ENCODE measurements around the gene RTL9. TPM values are rescaled to one million over a fixed set of nuclear protein-coding genes. Genes with fewer than 3 reads are reported as not detected.

Gene RTL9
- polyA plus RNA-seq, 1 donor: 0.31 TPM

GRCh38 chrX:110341189-110342035, 17.2 kb upstream of the RTL9 start:
- Histone ChIP-seq H3K27ac (ENCODE audit: low read length) (no peak overlapping the region), H3K36me3 (ENCODE audit: control insufficient read depth, insufficient read depth, low read length) (no peaks in the 10 kb centered on the region), H3K27me3 (ENCODE audit: control insufficient read depth, insufficient read depth, low read length) (no peaks in the 10 kb centered on the region), H3K4me3 (ENCODE audit: low read length) (no peak overlapping the region), H3K4me1 (ENCODE audit: control insufficient read depth, insufficient read depth, low read length) (no peaks in the 10 kb centered on the region), H3K9me3 (ENCODE audit: control insufficient read depth, low read depth, low read length) (no peaks in the 10 kb centered on the region)
- WGBS (ENCODE audit: insufficient coverage, low lambda C conversion rate): no CpG with 5 or more reads among the region's 11 CpGs
- DNase-seq: no peak

DNA sequence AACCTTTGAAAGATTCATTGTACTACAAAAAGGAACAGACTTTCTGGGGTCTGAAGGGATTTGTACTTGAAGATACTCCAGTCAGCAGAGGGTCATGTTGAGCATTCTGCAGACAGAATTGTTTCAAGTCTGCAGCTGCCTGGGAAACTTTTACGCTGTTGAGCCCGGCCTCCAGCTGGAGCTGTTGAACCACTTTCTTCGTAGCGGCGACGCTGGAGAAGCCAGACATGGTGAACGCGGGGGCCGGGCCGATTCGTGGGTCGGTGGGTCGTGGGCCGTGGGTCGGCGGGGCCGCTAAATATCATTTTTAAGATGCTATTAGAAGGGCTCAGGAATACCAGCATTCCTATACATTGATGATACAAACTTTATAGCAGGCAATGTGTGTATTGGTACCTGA, 12.0 kb upstream of the RTL9 start:
- Histone ChIP-seq H3K9me3 (ENCODE audit: control insufficient read depth, low read depth, low read length) (no peaks in the 10 kb centered on the region), H3K4me1 (ENCODE audit: control insufficient read depth, insufficient read depth, low read length) (no peaks in the 10 kb centered on the region), H3K27ac (ENCODE audit: low read length) (no peak overlapping the region), H3K4me3 (ENCODE audit: low read length) (no peak overlapping the region), H3K36me3 (ENCODE audit: control insufficient read depth, insufficient read depth, low read length) (no peaks in the 10 kb centered on the region), H3K27me3 (ENCODE audit: control insufficient read depth, insufficient read depth, low read length) (no peaks in the 10 kb centered on the region)
- no CpG with 5 or more reads among the region's 17 CpGs for WGBS (ENCODE audit: insufficient coverage, low lambda C conversion rate)
- no peak for DNase-seq

DNA sequence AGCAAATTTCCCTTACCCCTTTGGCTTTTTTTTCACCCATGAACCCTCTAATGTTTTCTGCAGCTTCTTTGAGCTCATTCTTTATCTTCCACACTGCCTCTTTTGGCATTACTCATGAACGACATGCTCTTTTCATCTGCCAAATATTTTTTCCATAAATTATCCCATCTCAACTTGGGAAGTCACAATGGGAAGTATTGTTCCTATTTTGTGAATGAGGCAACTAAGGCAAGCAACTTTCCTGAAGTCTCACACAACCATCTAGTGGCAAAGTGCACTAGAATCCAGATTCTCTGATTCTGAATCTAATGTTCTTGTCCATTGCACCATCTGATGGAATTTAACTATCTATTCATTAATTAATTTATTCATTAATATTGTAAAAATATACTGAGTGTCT, 625 bp downstream of the RTL9 start:
- no peaks in the 10 kb centered on the region for H3K36me3 ChIP-seq (ENCODE audit: control insufficient read depth, insufficient read depth, low read length)
- DNase-seq: no peak
- H3K4me1 ChIP-seq (ENCODE audit: control insufficient read depth, insufficient read depth, low read length): no peaks in the 10 kb centered on the region
- H3K9me3 ChIP-seq (ENCODE audit: control insufficient read depth, low read depth, low read length): no peaks in the 10 kb centered on the region
- H3K27me3 ChIP-seq (ENCODE audit: control insufficient read depth, insufficient read depth, low read length): no peaks in the 10 kb centered on the region
- no peak overlapping the region for H3K27ac ChIP-seq (ENCODE audit: low read length)
- 83% methylated on average over 1 of the region's 1 CpG for WGBS (ENCODE audit: insufficient coverage, low lambda C conversion rate)
- no peak overlapping the region for H3K4me3 ChIP-seq (ENCODE audit: low read length)

DNA sequence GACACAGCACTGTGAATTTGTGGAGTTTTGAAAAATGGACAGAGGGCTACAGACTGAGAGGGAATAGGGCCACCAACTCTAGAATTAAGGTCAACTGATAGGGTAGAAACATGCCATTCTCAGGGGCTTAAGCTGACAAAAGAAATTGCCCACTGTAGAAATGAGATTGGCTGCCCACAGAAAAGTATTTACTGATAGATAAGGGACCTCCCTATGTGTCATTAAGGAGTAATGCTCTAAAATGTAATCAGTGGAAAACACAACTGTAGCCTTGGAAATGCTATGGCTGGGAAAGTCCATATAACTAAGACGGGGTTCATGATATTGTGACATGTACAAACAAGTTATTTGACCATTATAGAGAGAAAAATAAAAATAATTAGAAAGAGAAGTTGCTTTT, 4.6 kb downstream of the RTL9 start:
- no peaks in the 10 kb centered on the region for H3K36me3 ChIP-seq (ENCODE audit: control insufficient read depth, insufficient read depth, low read length)
- no peaks in the 10 kb centered on the region for H3K9me3 ChIP-seq (ENCODE audit: control insufficient read depth, low read depth, low read length)
- no peak for DNase-seq
- no peaks in the 10 kb centered on the region for H3K4me1 ChIP-seq (ENCODE audit: control insufficient read depth, insufficient read depth, low read length)
- no peak overlapping the region for H3K4me3 ChIP-seq (ENCODE audit: low read length)
- H3K27me3 ChIP-seq (ENCODE audit: control insufficient read depth, insufficient read depth, low read length): no peaks in the 10 kb centered on the region
- no peak overlapping the region for H3K27ac ChIP-seq (ENCODE audit: low read length)
- WGBS (ENCODE audit: insufficient coverage, low lambda C conversion rate): no CpG with 5 or more reads among the region's 1 CpG

GRCh38 chrX:110373310-110373709, 14.7 kb downstream of the RTL9 start:
- no peaks in the 10 kb centered on the region for H3K9me3 ChIP-seq (ENCODE audit: control insufficient read depth, low read depth, low read length)

DNA sequence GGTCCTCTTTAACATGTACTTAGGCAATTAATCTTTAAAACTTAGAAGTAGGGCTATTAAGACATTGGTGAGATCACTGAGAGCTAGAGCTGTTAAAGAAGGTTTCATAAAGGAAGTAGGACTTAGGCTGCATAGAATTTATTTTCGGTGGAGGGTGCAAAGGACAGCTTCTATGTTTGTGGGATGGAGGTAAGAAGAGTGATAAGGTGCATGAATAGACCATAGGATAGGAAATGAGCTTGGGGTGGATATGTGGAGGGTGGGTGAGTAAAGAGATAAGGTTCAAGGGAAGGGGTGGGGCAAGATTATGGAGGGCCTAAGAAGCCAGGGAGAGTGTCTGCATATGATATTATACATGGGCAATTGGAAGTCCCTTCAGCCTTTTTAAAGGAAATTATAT, 15.9 kb downstream of the RTL9 start:
- H3K9me3 ChIP-seq (ENCODE audit: control insufficient read depth, low read depth, low read length): no peaks in the 10 kb centered on the region
- no peaks in the 10 kb centered on the region for H3K36me3 ChIP-seq (ENCODE audit: control insufficient read depth, insufficient read depth, low read length)
- no peaks in the 10 kb centered on the region for H3K27me3 ChIP-seq (ENCODE audit: control insufficient read depth, insufficient read depth, low read length)
- H3K27ac ChIP-seq (ENCODE audit: low read length): peak overlapping the region; percentile 48
- DNase-seq: peak in 1 of 2 donors; percentile 61
- WGBS (ENCODE audit: insufficient coverage, low lambda C conversion rate): no CpG with 5 or more reads among the region's 1 CpG
- peaks cover 4% of the 10 kb centered on the region for H3K4me1 ChIP-seq (ENCODE audit: control insufficient read depth, insufficient read depth, low read length)
- no peak overlapping the region for H3K4me3 ChIP-seq (ENCODE audit: low read length)

More at GRCh38 chrX:110373310-110373709, 14.7 kb downstream of the RTL9 start:
- Histone ChIP-seq H3K4me3 (ENCODE audit: low read length) (no peak overlapping the region), H3K4me1 (ENCODE audit: control insufficient read depth, insufficient read depth, low read length) (peaks cover 4% of the 10 kb centered on the region), H3K27ac (ENCODE audit: low read length) (no peak overlapping the region), H3K36me3 (ENCODE audit: control insufficient read depth, insufficient read depth, low read length) (no peaks in the 10 kb centered on the region), H3K27me3 (ENCODE audit: control insufficient read depth, insufficient read depth, low read length) (no peaks in the 10 kb centered on the region)
- peak in 1 of 2 donors; percentile 45 for DNase-seq
- WGBS (ENCODE audit: insufficient coverage, low lambda C conversion rate): no CpG with 5 or more reads among the region's 2 CpGs

- Histone ChIP-seq H3K4me3 (ENCODE audit: low read length) (no peak overlapping the region), H3K27ac (ENCODE audit: low read length) (no peak overlapping the region), H3K36me3 (ENCODE audit: control insufficient read depth, insufficient read depth, low read length) (no peaks in the 10 kb centered on the region), H3K9me3 (ENCODE audit: control insufficient read depth, low read depth, low read length) (no peaks in the 10 kb centered on the region), H3K4me1 (ENCODE audit: control insufficient read depth, insufficient read depth, low read length) (no peaks in the 10 kb centered on the region), H3K27me3 (ENCODE audit: control insufficient read depth, insufficient read depth, low read length) (no peaks in the 10 kb centered on the region)
- DNase-seq: no peak
- WGBS (ENCODE audit: insufficient coverage, low lambda C conversion rate): no CpG with 5 or more reads among the region's 2 CpGs
These were observed 22.6 kb downstream of the RTL9 start for GRCh38 chrX:110381216-110381615.

DNA sequence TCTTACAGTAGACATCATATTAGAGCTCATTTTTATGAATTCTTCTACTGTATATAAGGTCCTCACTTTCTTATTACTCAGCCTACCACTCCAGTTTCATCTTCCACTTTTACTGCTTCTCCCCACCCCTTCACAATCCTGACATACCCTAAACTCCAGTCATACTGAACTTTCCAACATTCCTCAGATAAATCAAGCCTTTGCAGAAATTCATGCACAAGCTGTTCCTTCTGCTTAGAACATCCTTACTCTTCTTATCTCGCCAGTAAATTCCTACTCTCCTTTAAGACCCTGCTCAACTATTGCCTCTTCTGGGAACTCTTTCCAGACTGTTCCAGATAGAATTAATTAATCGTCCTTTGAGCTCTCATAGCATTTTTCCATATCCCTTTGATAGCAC, 24.8 kb downstream of the RTL9 start:
- Histone ChIP-seq H3K9me3 (ENCODE audit: control insufficient read depth, low read depth, low read length) (no peaks in the 10 kb centered on the region), H3K27me3 (ENCODE audit: control insufficient read depth, insufficient read depth, low read length) (no peaks in the 10 kb centered on the region), H3K36me3 (ENCODE audit: control insufficient read depth, insufficient read depth, low read length) (no peaks in the 10 kb centered on the region), H3K27ac (ENCODE audit: low read length) (no peak overlapping the region), H3K4me1 (ENCODE audit: control insufficient read depth, insufficient read depth, low read length) (no peaks in the 10 kb centered on the region), H3K4me3 (ENCODE audit: low read length) (no peak overlapping the region)
- 40% methylated on average over 1 of the region's 2 CpGs for WGBS (ENCODE audit: insufficient coverage, low lambda C conversion rate)
- no peak for DNase-seq

GRCh38 chrX:110384490-110384889, 25.8 kb downstream of the RTL9 start:
- no CpG with 5 or more reads among the region's 2 CpGs for WGBS (ENCODE audit: insufficient coverage, low lambda C conversion rate)
- Histone ChIP-seq H3K36me3 (ENCODE audit: control insufficient read depth, insufficient read depth, low read length) (no peaks in the 10 kb centered on the region), H3K9me3 (ENCODE audit: control insufficient read depth, low read depth, low read length) (no peaks in the 10 kb centered on the region), H3K4me3 (ENCODE audit: low read length) (no peak overlapping the region), H3K4me1 (ENCODE audit: control insufficient read depth, insufficient read depth, low read length) (no peaks in the 10 kb centered on the region), H3K27ac (ENCODE audit: low read length) (no peak overlapping the region), H3K27me3 (ENCODE audit: control insufficient read depth, insufficient read depth, low read length) (no peaks in the 10 kb centered on the region)
- DNase-seq: no peak

DNA sequence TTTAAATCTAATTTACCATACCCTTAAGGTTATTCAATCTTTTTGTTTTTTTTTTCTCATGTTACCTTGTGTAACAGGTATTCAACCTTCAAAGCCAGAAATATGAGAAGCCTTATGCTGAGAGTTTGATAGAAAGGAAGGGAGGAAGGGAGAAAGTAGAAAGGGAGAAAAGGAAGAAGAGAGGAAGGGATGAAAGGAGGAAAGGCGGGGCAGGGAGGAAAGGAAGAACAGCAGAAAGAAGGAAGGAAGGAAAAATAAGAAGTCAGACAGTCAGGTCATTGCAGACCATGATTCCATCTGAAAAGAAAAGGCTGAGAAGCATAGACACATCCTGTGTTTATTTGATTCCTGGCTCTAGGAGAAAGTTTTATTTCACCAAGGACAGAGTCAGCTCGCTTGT, 30.9 kb downstream of the RTL9 start:
- Histone ChIP-seq H3K36me3 (ENCODE audit: control insufficient read depth, insufficient read depth, low read length) (no peaks in the 10 kb centered on the region), H3K27me3 (ENCODE audit: control insufficient read depth, insufficient read depth, low read length) (no peaks in the 10 kb centered on the region), H3K4me1 (ENCODE audit: control insufficient read depth, insufficient read depth, low read length) (no peaks in the 10 kb centered on the region), H3K9me3 (ENCODE audit: control insufficient read depth, low read depth, low read length) (no peaks in the 10 kb centered on the region), H3K4me3 (ENCODE audit: low read length) (no peak overlapping the region), H3K27ac (ENCODE audit: low read length) (no peak overlapping the region)
- WGBS (ENCODE audit: insufficient coverage, low lambda C conversion rate): no CpG with 5 or more reads among the region's 2 CpGs
- no peak for DNase-seq

DNA sequence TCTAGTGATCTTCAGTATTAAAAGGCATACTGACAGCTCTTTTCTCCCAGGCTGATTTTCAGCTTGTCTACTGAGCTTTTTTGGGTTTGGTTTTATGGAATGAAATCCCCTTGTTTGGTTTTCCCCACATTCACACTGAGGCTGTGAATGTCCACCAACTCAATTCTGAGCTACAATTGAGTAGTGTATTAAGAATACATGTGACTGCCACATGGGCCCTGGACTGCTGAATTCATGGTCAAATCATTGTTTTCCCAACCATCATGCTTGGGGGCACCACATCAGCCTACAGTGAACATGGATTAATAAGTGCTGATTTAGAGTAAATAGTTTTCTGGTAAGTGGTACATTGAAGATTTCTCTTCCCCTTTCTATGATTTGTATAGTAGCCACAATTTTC, 32.4 kb downstream of the RTL9 start:
- H3K4me1 ChIP-seq (ENCODE audit: control insufficient read depth, insufficient read depth, low read length): peaks cover 4% of the 10 kb centered on the region
- H3K36me3 ChIP-seq (ENCODE audit: control insufficient read depth, insufficient read depth, low read length): no peaks in the 10 kb centered on the region
- no peaks in the 10 kb centered on the region for H3K27me3 ChIP-seq (ENCODE audit: control insufficient read depth, insufficient read depth, low read length)

More for the DNA sequence above, 32.4 kb downstream of the RTL9 start:
- Histone ChIP-seq H3K4me3 (ENCODE audit: low read length) (no peak overlapping the region), H3K27ac (ENCODE audit: low read length) (no peak overlapping the region), H3K9me3 (ENCODE audit: control insufficient read depth, low read depth, low read length) (no peaks in the 10 kb centered on the region)
- no peak for DNase-seq
